Measurements from ENCODE around the gene GFRA4. TPM values are rescaled to one million over a fixed set of nuclear protein-coding genes. Genes with fewer than 3 reads are reported as not detected.

The GFRA4 gene
- total RNA-seq, 1 experiment from 2014 or later = not detected

- DNase-seq (ENCODE audit: low read depth, low spot score) (no peak), ATAC-seq (no peak)
- in situ Hi-C loops (cut with HindIII; ENCODE audit: low pct_unique_long_range_greater_than_20kb, low sequenced_read_pairs) (no loop called here), intact Hi-C loops (cut with micrococcal nuclease; ENCODE audit: unreplicated experiment) (no loop called here)
- no TSS peak for BruUV-seq (replicated peaks)
- Histone ChIP-seq H3K4me3 (ENCODE audit: low read depth in 2 of 2, low read length in 2 of 2) (no peak overlapping the region), H3K4me1 (ENCODE audit: control insufficient read depth, insufficient read depth, low read length) (no peaks in the 10 kb centered on the region), H3K36me3 (ENCODE audit: control insufficient read depth, insufficient read depth, low read length) (no peaks in the 10 kb centered on the region), H3K9me3 (ENCODE audit: control insufficient read depth, insufficient read depth, low read depth, low read length) (no peaks in the 10 kb centered on the region), H3K27ac (ENCODE audit: low read length) (no peak overlapping the region), H3K27me3 (ENCODE audit: control insufficient read depth, insufficient read depth, low read length) (no peaks in the 10 kb centered on the region)
- ChIA-PET CTCF (no interaction called here), POLR2A (no interaction called here)
- TF ChIP-seq SIN3A (IDR thresholded peaks at IDR 0.05; ENCODE audit: borderline replicate concordance, insufficient read depth, low read depth, low read length) (no peak), TCF7L2 (IDR thresholded peaks at IDR 0.05; ENCODE audit: low read depth, low read length) (no peak), CTCF (IDR thresholded peaks at IDR 0.05) (no peak), REST (IDR thresholded peaks at IDR 0.05; ENCODE audit: insufficient read depth in 1 of 2, low read depth in 2 of 2, low read length in 1 of 2) (no peak)
Measured at GRCh38 chr20:3645309-3646066, 17.7 kb downstream of the GFRA4 start.

- in situ Hi-C loops (cut with HindIII; ENCODE audit: low pct_unique_long_range_greater_than_20kb, low sequenced_read_pairs) = no loop called here
- Histone ChIP-seq H3K4me1 (ENCODE audit: control insufficient read depth, insufficient read depth, low read length) (no peaks in the 10 kb centered on the region), H3K27ac (ENCODE audit: low read length) (no peak overlapping the region), H3K27me3 (ENCODE audit: control insufficient read depth, insufficient read depth, low read length) (no peaks in the 10 kb centered on the region), H3K36me3 (ENCODE audit: control insufficient read depth, insufficient read depth, low read length) (no peaks in the 10 kb centered on the region), H3K9me3 (ENCODE audit: control insufficient read depth, insufficient read depth, low read depth, low read length) (no peaks in the 10 kb centered on the region), H3K4me3 (ENCODE audit: low read depth in 2 of 2, low read length in 2 of 2) (no peak overlapping the region)
- no peak for DNase-seq (ENCODE audit: low read depth, low spot score)
- POLR2A ChIA-PET = no interaction called here
- no peak for ATAC-seq
- TF ChIP-seq REST (IDR thresholded peaks at IDR 0.05; ENCODE audit: insufficient read depth in 1 of 2, low read depth in 2 of 2, low read length in 1 of 2) (no peak), POLR2AphosphoS5 (IDR thresholded peaks at IDR 0.05; ENCODE audit: low read depth, low read length) (no peak), TCF7L2 (IDR thresholded peaks at IDR 0.05; ENCODE audit: low read depth, low read length) (no peak)
- intact Hi-C loops (cut with micrococcal nuclease; ENCODE audit: unreplicated experiment) = no loop called here
- CTCF ChIA-PET = no interaction called here
- BruUV-seq (replicated peaks) = TSS peak; percentile 50
Measured at GRCh38 chr20:3640259-3640658, 22.9 kb downstream of the GFRA4 start.
